Effector memory CD8-positive, alpha-beta T cell (primary cell): ENCODE measurements around the gene UPF2.
A peak's percentile ranks its signal among the peaks of the same experiment; 100 is the strongest.
"Not testable (repeated sequence)": the region's sequence is repeated elsewhere in the genome, so short reads cannot be mapped to it uniquely, and the experiment has no call there.

Experiments
- ATAC-seq: fragments of 150-1000 bp; cut with Tn5 transposase; replicated peaks from 2 replicates; pipeline ENCODE4 v1.10.0; 2021; ENCODE audit warnings: mild to moderate bottlenecking, moderate library complexity
- DNase-seq, 3 experiments: peaks; one replicate each; pipeline ENCODE4 v3.0.0; 2021
- H3K27ac Mint-ChIP-seq, 2 donors: one replicate each; pipeline ENCODE4 v1.8.0; 2022; ENCODE audit warnings: mild to moderate bottlenecking in 2 of 2, mixed read lengths in 2 of 2, moderate library complexity in 2 of 2
- H3K27me3 Mint-ChIP-seq, 2 donors: one replicate each; pipeline ENCODE4 v1.8.0; 2022; ENCODE audit warnings: mixed read lengths in 2 of 2
- H3K36me3 Mint-ChIP-seq: one replicate; pipeline ENCODE4 v1.8.0; 2022; ENCODE audit warnings: mild to moderate bottlenecking, moderate library complexity, mixed read lengths; ENCODE audit not compliant: insufficient read depth
- H3K4me1 Mint-ChIP-seq, 2 donors: one replicate each; pipeline ENCODE4 v1.8.0; 2022; ENCODE audit warnings: low read depth in 2 of 2, mixed read lengths in 2 of 2
- H3K4me3 Mint-ChIP-seq, 2 donors: one replicate each; pipeline ENCODE4 v1.8.0; 2022; ENCODE audit warnings: mild to moderate bottlenecking in 2 of 2, mixed read lengths in 2 of 2, moderate library complexity in 2 of 2
- H3K9me3 Mint-ChIP-seq, 2 donors: one replicate each; pipeline ENCODE4 v1.8.0; 2022; ENCODE audit warnings: mixed read lengths in 2 of 2

Gene UPF2

DNA sequence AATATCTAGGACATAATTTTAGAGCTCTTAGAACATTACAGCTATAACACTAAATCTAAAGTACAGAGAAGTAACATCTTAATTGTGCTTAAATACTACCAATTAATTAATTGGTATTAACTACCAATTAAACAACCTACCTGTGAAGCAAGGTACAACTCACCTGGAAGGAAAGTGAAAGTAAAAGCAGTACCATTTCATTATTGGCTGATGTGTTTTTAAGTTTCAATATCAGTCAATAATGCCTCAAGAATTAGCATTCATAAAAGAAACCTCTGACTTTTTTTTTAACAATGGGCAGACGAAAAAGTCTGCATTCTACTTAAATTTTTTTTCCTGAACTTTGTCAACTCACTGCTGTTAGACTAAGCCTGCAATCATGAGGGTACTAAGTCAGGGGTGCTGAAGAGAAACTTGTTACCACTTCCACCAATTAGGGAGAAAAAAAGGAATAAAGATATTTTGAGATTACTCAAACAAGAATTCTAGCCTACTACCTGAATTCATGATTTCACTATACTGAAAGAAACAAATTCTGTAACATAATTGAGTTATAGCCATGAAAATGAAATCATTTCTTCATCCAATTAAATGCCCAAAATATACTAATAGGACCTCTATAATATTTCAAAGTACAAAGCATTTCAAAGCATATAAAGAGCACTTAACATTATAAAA is 19.9 kb downstream of the UPF2 start:
- peak overlapping the region; percentile 41 to 42 for H3K4me3 Mint-ChIP-seq
- no peaks in the 10 kb centered on the region for H3K27me3 Mint-ChIP-seq
- peak overlapping the region; percentile 26 to 77 for H3K27ac Mint-ChIP-seq
- H3K9me3 Mint-ChIP-seq: no peaks in the 10 kb centered on the region
- peaks cover 13 to 24% of the 10 kb centered on the region in 2 donors for H3K4me1 Mint-ChIP-seq
- peaks cover 22% of the 10 kb centered on the region for H3K36me3 Mint-ChIP-seq
- DNase-seq: no peak
- ATAC-seq: no peak

DNA sequence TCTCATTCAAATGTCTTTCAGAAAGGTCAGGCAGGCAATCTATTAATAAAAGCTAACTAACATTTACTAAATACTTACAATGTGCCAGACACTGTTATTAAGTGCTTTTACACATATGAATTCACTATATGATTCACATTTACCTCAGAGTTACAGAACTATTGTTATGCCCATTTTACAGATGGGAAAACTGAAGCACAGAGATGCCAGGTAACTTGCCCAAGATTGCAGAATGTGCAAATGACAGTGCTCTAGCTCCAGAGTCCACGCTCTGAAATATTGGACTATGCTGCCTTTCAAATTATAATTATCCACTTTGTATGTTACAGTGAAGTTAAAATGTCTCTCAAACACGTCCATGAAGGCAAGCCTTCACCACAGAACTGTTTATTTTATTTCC is 22.0 kb downstream of the UPF2 start:
- peaks cover 22% of the 10 kb centered on the region for H3K36me3 Mint-ChIP-seq
- H3K4me3 Mint-ChIP-seq: no peak overlapping the region
- H3K27me3 Mint-ChIP-seq: no peaks in the 10 kb centered on the region
- no peak for DNase-seq
- H3K27ac Mint-ChIP-seq: peak overlapping the region in 1 of 2 donors; percentile 41
- ATAC-seq: no peak
- no peaks in the 10 kb centered on the region for H3K9me3 Mint-ChIP-seq
- peaks cover 9 to 10% of the 10 kb centered on the region in 2 donors for H3K4me1 Mint-ChIP-seq

DNA sequence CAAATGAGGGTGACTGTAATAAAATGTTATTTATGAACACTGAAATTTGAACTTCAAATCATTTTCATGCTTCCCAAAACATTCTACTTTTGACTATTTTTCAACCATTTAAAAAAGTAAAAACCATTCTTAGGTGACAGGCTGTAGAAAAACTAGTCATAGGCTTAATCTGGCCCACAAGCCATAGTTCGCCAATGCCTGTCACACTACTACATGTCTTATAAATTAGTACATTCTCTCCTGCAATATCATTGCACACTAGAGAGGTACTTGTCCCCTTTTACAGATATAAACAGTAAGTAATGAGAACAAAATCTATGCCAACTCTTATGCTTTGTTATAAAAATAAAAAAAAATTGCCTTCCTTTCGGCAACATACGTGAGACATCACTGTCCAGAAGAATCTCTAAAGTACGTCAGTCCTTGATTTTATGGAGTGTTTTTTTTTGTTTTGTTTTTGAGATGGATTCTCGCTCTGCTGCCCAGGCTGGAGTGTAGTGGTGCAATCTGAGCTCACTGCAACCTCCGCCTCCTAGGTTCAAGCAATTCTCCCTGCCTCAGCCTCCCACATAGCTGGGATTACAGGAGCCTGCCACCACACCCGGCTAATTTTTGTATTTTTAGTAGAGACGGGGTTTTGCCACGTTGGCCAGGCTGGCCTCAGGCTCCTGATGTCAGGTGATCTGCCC is 23.2 kb downstream of the UPF2 start:
- ATAC-seq: no peak
- Mint-ChIP-seq H3K36me3 (peaks cover 19% of the 10 kb centered on the region), H3K4me1 (peaks cover 12 to 15% of the 10 kb centered on the region in 2 donors), H3K9me3 (no peaks in the 10 kb centered on the region), H3K27me3 (no peaks in the 10 kb centered on the region), H3K4me3 (no peak overlapping the region), H3K27ac (no peak overlapping the region)
- DNase-seq: no peak

DNA sequence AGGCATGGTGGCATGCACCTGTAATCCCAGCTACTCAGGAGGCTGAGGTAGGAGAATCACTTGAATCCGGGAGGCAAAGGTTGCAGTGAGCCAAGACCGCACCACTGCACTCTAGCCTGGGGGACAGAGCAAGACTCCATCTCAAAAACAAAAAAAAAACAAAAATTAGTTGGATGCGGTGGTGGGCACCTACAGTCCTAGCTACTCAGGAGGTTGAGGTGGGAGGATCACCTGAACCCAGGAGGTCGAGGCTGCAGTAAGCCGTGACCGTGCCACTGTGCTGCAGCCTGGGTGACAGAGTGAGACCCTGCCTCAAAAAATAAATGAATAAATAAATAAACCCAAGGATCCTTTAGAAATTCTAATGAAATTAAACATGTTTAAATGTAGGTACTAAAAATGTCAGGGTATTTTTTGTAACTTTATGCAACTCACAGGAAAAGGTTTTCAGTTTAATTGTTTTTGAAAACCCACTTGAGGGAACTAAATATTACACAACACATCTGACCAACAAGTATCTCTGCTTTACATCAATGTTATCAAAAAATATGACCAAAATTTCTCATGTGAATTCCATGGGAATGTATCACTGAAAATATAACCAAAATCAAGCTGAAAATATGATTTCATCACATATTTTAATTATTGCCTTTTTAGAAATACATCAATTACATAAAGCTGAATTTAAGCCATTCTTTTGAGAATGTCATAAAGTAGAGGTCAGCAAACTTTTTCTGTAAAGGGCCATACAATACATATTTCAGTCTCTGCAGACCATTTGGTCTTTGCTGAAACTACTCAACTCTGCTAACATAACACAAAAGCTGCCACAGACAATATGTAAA is 23.9 kb downstream of the UPF2 start:
- no peaks in the 10 kb centered on the region for H3K27me3 Mint-ChIP-seq
- no peak overlapping the region for H3K27ac Mint-ChIP-seq
- no peak overlapping the region for H3K4me3 Mint-ChIP-seq
- H3K36me3 Mint-ChIP-seq: peaks cover 23% of the 10 kb centered on the region
- DNase-seq (no peak), ATAC-seq (no peak)
- H3K4me1 Mint-ChIP-seq: peaks cover 12 to 15% of the 10 kb centered on the region in 2 donors
- H3K9me3 Mint-ChIP-seq: no peaks in the 10 kb centered on the region

DNA sequence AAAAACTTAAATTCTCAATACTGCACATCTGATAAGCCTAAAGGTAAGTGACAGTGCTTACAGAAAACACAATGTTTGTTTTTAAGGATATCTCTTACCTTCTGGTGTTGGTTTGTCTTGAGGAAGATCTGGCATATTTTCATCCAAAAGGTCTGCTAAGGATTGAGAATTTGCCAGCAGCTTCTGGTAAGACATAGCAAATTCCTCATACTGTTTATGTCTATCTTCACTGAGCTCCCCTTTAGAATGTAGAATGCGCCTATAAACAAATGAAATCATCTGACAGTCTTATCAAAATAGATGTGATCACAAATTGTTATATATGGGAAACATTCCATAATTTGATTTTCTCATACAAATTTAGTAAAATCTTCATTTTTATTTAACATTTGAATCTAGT is 28.7 kb downstream of the UPF2 start:
- ATAC-seq (no peak), DNase-seq (no peak)
- H3K27me3 Mint-ChIP-seq: no peaks in the 10 kb centered on the region
- H3K4me1 Mint-ChIP-seq: peaks cover 5 to 6% of the 10 kb centered on the region in 2 donors
- peaks cover 26% of the 10 kb centered on the region for H3K36me3 Mint-ChIP-seq
- no peak overlapping the region for H3K27ac Mint-ChIP-seq
- H3K9me3 Mint-ChIP-seq: no peaks in the 10 kb centered on the region
- no peak overlapping the region for H3K4me3 Mint-ChIP-seq

DNA sequence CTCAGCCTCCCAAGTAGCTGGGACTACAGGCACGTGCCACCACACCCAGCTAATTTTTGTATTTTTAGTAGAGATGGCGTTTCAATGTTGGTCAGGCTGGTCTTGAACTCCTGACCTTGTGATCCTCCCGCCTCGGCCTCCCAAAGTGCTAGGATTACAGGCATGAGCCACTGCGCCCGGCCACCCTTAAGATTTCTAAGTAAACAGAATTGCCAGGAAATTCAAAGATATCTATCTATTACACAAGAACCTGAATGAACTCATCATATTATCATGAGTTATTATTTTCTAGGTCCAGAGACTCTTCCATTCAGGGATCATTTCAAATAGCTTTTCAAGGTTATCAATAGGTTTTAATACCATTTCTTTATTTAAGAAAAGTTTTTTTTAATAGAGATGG is 29.2 kb downstream of the UPF2 start:
- H3K27me3 Mint-ChIP-seq, H3K27ac Mint-ChIP-seq, H3K4me3 Mint-ChIP-seq: not testable (repeated sequence)

DNA sequence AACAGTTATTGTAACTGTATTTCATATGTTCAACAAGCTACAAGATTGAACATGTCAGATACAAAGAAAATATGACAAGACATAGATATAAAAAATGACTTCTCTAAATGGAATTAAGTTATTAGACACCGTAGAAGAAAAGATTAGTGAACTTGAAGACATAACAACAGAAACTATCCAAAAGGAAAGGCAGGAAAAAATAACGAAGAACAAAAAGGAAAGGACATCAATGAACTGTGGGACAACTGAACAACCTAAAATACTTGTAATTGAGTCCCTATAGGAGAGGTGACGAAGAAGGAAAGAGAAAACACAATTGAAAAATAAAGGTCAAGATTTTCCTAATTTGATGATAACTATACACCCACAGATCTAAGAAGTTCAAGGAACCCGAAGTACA is 32.3 kb downstream of the UPF2 start:
- DNase-seq (no peak), ATAC-seq (no peak)
- Mint-ChIP-seq H3K9me3 (no peaks in the 10 kb centered on the region), H3K36me3 (peaks cover 49% of the 10 kb centered on the region), H3K27me3 (no peaks in the 10 kb centered on the region), H3K4me1 (peaks cover 3 to 5% of the 10 kb centered on the region in 2 donors), H3K4me3 (no peak overlapping the region), H3K27ac (no peak overlapping the region)

More for the DNA sequence above, 29.2 kb downstream of the UPF2 start:
- peaks cover 26% of the 10 kb centered on the region for H3K36me3 Mint-ChIP-seq
- not testable (repeated sequence) for DNase-seq, ATAC-seq, H3K9me3 Mint-ChIP-seq, H3K4me1 Mint-ChIP-seq

DNA sequence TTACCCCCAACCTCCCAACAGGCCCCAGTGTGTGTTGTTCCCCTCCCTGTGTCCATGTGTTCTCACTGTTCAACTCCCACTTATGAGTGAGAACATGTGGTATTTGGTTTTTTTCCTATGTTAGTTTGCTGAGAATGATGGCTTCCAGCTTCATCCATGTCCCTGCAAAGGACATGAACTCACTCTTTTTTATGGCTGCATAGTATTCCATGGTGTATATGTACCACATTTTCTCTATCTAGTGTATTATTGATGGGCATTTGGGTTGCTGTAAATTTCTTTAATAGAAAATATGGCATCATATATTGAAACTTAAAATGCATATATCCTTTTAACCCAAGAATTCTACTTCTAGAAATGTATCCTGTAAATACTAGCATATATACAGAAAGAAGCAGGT is 33.8 kb downstream of the UPF2 start:
- not testable (repeated sequence) for H3K27me3 Mint-ChIP-seq, H3K27ac Mint-ChIP-seq, H3K4me3 Mint-ChIP-seq, DNase-seq, H3K4me1 Mint-ChIP-seq, ATAC-seq, H3K9me3 Mint-ChIP-seq
- H3K36me3 Mint-ChIP-seq: peaks cover 57% of the 10 kb centered on the region

DNA sequence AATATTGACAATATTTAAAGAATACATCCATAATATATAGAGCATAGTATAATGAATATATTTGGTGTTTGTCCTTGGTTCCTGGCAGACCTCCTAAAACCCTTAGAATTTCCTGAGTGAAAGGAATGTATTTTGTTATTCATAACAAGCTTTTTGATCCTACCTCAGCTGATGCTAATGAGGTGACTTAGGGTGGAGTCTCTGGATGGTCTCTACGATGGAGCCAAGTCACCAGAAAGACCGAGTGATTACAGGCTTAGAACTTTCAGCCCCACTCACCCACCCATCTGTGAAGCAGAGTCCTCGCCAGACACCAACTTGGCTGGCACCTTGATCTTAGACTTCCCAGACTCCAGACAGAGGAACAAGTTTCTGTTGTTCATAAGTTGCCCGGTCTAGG is 35.9 kb downstream of the UPF2 start:
- Mint-ChIP-seq H3K4me3 (no peak overlapping the region), H3K27ac (no peak overlapping the region), H3K4me1 (peaks cover 0 to 3% of the 10 kb centered on the region in 2 donors), H3K27me3 (no peaks in the 10 kb centered on the region), H3K36me3 (peaks cover 60% of the 10 kb centered on the region), H3K9me3 (no peaks in the 10 kb centered on the region)
- no peak for ATAC-seq
- DNase-seq: no peak

DNA sequence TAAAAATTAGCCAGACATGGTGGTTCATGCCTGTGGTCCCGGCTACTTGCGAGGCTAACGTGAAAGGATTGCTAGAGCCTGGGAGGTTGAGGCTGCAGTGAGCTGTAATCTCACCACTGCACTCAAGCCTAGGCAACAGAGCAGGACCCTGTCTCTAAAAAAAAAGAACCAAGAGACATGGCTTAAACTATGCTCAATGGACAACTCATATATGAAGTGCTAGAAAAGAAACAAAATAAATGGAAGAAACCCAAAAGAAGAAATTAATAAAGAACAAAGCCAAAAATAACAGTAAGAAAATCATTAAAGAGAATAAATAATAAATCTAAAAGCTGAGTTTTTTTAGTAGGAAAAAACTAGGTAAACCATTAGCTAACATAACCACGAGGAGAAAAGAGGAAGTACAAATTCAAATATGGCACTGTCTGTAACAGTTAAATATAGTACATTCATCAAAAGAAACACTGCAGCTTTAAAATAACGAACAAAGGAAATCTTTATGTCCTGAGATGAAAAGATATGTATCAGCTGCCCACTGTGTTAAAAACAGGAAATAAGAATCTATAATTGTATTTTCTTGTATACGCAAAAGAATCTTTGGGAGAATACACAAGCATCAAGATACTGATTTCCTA is 48.7 kb downstream of the UPF2 start:
- Mint-ChIP-seq H3K9me3 (no peaks in the 10 kb centered on the region), H3K27ac (peak overlapping the region; percentile 36 to 55), H3K36me3 (peaks cover 75% of the 10 kb centered on the region), H3K4me3 (no peak overlapping the region), H3K27me3 (no peaks in the 10 kb centered on the region), H3K4me1 (peaks cover 6 to 8% of the 10 kb centered on the region in 2 donors)
- ATAC-seq (no peak), DNase-seq (no peak)

DNA sequence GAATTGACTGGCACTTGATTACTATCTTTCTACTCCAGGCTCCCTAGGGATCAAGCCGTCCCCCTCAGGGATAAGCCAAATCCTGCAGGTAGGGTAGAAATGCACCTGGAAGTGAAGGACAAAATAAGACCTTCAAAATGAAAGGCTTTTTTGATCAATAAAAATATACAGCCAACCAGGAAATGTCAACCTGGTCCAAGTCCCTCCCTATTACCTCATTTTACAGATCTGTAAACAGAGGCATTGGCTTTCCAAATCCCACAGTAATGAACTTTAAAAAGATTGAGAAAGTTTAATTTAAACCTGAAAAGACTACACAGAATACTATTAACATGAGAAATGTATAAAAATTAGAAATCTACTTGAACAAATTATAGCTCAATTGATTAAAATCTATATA is 53.7 kb downstream of the UPF2 start:
- Mint-ChIP-seq H3K9me3 (no peaks in the 10 kb centered on the region), H3K27me3 (no peaks in the 10 kb centered on the region), H3K36me3 (peaks cover 56% of the 10 kb centered on the region), H3K4me3 (no peak overlapping the region), H3K27ac (no peak overlapping the region), H3K4me1 (peaks cover 9 to 10% of the 10 kb centered on the region in 2 donors)
- DNase-seq (no peak), ATAC-seq (no peak)

DNA sequence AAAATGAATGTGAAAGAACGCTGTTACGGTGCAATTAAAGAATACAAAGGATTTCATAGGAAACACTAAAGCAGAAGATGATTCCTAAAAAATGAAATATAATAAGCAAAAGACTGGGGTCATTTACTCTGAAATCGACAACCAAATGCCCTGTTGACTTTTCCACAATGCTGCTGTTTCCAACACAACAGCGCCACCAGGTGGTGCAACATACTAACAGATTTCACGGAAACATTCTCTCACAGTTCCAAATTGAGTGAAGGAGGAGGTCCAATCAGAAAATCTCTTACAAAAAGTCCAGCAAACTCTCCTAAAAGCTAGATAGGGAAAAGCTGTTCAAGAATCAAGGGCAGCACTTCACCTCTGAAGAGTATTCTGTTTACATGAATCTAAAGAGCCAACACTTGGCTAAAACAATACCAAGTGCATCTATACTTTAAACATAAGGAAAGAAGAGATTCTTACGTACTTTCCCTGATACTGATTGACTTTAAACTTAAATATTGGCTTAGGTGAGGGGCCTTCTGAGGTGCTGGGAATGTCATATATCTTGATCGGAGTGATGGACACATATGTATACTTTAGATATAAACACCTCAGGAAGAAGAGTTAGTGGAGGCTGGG is 55.9 kb downstream of the UPF2 start:
- peaks cover 7 to 8% of the 10 kb centered on the region in 2 donors for H3K4me1 Mint-ChIP-seq
- peaks cover 42% of the 10 kb centered on the region for H3K36me3 Mint-ChIP-seq
- H3K27ac Mint-ChIP-seq: peak overlapping the region in 1 of 2 donors; percentile 56
- ATAC-seq: peak; percentile 53
- H3K9me3 Mint-ChIP-seq: no peaks in the 10 kb centered on the region
- DNase-seq: peak; percentile 57 to 64 (median 59)
- H3K4me3 Mint-ChIP-seq: no peak overlapping the region
- H3K27me3 Mint-ChIP-seq: no peaks in the 10 kb centered on the region

DNA sequence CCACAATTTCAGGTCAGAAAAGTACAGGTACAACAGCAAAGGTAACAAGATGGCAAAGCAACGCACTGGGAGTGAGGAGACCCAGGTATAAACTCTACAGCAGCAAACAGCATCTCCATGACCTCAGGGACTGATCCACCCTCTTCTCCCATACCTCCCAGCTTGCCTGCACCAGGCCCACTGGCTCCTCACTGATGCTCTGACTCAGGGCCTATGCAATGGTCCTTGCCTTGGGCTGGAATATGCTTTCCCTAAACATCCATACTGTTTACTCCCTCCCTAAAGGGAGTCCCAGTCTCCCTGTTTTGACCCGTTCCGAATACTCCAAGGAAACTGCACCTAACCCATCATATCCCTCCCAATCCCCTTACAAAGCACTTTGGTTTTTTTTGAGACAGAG is 60.4 kb downstream of the UPF2 start:
- Mint-ChIP-seq H3K4me3 (no peak overlapping the region), H3K9me3 (no peaks in the 10 kb centered on the region), H3K4me1 (peaks cover 7 to 8% of the 10 kb centered on the region in 2 donors), H3K27ac (no peak overlapping the region), H3K36me3 (peaks cover 55% of the 10 kb centered on the region), H3K27me3 (no peaks in the 10 kb centered on the region)
- DNase-seq: no peak
- ATAC-seq: no peak
